ENCODE results near the gene NCR3LG1.

GRCh38 chr11:17351510-17352176 is at the start of gene NCR3LG1:
- TF ChIP-seq POLR2AphosphoS5 (IDR thresholded peaks at IDR 0.05; ENCODE audit: low read depth, low read length) (no peak), REST (IDR thresholded peaks at IDR 0.05; ENCODE audit: low read depth, low read length) (no peak), CTCF (IDR thresholded peaks at IDR 0.05) (no peak), NRF1 (IDR thresholded peaks at IDR 0.05; ENCODE audit: low read depth, low read length) (no peak), PBX3 (IDR thresholded peaks at IDR 0.05) (no peak), ZBTB33 (IDR thresholded peaks at IDR 0.05; ENCODE audit: borderline replicate concordance, low read depth) (0 out of 2 replicates have a peak, but pooled peaks have one; percentile 39), YY1 (IDR thresholded peaks at IDR 0.05; ENCODE audit: low read depth) (no peak), RCOR1 (IDR thresholded peaks at IDR 0.05; ENCODE audit: low read length) (no peak), SIN3A (IDR thresholded peaks at IDR 0.05; ENCODE audit: borderline replicate concordance, low read depth, low read length) (peak; percentile 9; the same call in 1 of the 2 replicates)
